Occipital lobe (tissue), 2 donors: ENCODE data around the gene TAC4. TPM values are rescaled to one million over a fixed set of nuclear protein-coding genes. Genes with fewer than 3 reads are reported as not detected.

Source experiments
- DNase-seq: peaks from one replicate; lab custom pipeline; 2025; lab: John Stamatoyannopoulos, UW
- total RNA-seq: library from RNA; depleted of rRNA; stranded (reverse); fragments of >200 nt; gene quantifications from one replicate; pipeline ENCODE4 v1.2.3, GENCODE V29; 2014

The TAC4 gene
- total RNA-seq, 1 donor from 2014 or later = not detected

DNA sequence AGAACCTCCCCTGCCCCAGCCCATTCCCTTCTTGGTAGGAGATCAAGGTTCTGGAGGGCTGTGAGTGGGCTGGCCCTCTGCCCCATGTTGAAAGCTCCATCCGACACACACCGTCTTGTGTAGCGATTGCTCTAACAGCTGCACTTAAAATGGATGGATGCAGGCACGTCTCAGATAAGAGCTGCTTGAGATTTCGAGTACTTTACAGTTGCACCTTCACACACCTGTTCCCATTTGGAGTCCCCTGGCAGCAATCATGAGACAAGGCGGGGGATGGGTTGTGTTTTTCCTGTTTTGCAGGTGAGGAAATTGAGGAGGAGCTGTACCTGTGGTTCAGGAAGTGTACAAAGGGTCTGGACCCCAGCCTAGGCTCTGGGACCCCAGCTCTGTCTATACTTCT lies 25.6 kb upstream of the TAC4 start:
- no peak for DNase-seq

DNA sequence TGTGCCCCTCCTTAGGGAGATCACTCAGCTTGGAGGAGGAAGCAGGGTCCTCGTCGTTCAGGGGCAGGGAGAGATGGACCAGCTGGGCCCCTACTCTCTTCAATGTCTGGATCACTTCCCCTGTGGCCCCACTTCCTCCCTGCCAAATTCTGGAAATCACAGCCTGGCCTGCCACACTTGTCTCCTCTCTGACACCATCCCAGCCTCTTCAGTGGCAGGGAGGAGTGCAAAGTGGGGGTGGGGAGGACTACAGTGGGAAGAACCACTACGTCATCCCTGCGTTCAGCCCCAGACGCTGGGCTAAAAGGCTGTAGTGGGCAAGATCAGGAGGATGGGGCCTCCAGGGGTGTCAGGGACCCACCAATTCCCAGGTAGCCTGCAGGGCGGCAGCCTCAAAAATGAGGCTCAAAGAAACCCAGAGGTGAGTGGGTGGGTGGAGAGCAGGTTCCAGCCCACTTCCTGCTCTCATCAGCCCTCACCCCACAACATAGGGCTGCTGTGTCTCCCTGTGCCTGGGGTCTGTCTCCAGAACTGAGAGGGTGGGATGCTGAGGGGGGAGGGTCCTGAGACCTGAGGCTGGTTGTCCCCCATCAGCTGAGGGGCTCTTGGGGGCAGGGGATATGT lies 25.0 kb upstream of the TAC4 start:
- no peak for DNase-seq

DNA sequence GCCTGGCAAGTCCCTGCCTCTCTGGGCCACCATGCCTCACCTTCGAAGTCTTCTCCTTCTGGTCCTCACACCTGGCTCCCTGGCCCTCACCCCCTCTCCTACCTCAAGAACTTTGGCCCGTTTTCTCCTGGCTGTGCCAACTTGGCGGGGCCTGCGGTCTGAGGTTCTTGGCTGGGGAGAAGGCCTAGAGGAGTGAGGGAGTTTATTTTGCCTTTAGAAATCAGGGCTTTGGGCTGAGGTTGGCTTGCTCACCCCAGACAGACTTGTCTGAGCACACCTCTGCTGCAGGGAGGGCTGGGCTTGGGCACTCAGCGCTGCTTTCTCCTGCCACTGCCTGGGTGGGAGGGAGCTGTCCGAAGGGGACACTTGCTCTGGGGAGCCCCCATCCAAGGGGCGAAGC lies 23.3 kb upstream of the TAC4 start:
- DNase-seq = no peak

DNA sequence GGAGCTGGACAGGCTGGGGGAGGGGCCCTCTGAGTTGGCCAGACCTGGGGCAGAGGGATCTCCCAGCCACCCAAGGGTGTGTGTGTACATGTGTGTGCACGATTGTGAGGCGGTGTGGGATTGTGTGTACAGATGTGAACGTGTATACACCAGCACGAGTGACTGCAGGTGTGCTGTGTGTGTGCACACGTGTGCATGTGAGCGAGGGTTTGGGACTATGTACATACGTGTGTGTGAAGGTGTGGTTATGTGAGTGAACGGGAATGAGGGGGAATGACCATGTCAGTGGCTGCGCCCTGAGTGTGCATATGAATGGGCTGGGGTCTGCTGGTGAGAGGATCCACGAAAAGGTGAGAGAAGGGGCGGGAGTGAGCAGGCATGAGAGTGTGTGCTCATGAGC lies 22.4 kb upstream of the TAC4 start:
- DNase-seq = no peak

DNA sequence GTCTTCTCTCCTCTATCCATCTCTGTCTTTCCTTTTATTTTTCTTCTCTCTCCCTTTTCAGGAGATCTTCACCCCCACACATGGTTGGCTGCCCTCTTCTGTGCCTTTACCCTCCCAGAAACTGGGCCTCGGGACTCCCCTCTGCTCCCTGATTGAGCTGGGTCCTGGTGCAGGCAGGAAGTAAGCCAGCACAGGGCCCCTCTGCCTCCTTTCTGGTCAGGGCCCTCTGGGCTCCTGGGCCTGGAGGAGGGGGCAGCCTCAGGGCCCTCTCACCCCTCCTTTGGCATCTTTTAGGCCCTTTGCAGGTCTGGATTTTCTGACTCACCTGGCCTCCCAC lies 21.1 kb upstream of the TAC4 start:
- no peak for DNase-seq

DNA sequence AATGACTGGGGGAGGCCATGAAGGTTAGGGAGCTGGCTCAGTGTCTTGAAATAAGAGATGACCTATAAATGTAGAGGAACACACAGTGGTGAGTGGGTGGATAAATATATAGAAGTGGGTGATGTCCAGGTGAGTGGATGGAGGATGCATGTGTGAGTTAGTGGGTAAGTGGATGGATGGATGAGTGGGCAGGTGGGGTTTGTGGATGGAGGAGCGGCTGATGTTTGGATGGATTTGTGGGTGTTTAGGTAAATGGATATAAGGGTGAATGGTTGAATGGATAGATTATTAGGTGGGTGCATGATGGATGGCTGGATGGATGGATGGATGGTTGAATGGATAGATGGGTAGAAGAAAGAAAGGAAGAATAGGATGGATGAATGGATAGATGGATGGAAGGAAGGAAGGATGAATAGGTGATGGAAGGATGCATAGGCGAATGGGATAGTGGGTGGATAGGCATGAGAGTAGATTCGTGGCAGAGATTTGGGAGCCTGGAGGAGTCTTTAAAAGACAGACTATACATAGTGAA lies 19.1 kb upstream of the TAC4 start:
- no peak for DNase-seq

DNA sequence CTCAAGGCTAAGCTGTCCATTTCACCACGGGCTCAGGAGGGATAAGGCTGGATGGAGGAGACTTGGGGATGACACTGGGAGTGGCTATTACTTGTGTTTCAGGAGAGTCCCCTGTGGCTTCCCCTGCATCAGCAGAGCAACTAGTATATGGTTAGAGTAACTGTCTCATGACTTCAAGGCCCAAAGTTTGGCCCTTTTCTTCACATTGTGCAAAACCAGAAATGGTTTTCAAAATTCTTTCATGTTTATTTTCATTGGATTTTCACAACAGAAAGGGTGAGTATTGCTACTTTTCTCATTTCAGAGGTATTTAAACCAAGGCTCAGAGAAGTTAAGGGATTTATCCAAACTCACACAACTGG lies 18.1 kb upstream of the TAC4 start:
- no peak for DNase-seq

DNA sequence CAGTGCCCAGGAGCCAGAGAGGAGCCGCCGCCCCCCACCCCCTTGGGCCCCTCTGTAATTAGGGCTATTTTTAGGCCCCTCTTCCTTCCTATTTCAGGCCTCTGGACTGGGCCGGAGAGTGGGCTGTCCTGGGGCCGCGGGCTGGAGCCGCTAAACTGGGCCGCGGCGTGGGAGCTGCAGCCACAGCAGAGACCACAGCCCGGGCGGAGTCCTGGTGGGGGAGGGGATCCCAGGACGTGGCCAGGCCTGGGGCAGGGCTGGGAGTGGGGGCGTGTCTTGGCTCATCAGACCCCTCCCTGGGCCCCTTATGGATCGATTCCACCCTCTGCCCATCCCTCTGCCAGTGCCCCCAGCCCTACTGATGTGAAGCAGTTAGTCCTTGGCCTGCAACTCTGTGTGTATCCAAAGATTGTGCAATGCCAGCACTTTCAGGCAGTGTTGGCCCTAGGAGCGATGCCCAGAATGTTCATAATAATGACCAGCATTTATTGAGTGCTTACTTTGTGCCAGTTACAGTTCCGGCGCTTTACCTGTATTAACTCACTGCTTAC lies 15.0 kb upstream of the TAC4 start:
- DNase-seq = no peak

DNA sequence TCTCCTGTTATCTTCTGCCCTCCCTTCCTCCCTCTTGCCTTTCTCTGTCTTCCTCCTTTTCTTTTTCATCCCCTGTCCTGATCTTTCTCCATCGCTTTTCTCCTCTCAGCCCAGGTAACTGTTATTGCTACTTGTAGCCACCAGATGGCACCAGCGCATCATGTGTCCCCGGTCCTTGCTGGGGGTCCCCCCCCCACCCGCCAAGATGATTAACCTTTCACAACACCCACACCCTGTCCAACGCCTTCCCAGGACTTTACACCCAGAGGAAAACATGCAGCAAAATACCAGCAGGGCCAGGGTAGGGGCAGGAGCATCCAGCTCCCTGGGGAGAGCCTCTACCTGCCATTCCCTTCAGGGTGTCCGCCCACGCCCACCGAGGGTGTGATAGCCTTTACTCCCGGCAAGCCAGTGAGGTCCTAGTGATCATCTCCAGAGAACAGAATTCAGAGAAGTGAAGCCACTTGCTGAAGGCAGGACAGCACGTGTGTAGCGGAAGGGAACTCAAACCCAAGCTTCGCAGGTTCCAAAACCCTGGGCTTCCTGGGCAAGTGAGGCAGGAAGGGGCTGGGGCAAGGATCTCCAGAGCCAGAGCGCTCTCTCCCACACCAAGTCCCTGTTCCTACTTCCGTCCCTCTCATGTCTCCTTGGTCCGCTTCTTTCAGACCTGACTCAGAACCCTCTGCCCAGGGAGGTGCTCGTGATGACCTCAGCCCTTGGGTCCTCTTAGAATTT lies 13.4 kb upstream of the TAC4 start:
- no peak for DNase-seq

DNA sequence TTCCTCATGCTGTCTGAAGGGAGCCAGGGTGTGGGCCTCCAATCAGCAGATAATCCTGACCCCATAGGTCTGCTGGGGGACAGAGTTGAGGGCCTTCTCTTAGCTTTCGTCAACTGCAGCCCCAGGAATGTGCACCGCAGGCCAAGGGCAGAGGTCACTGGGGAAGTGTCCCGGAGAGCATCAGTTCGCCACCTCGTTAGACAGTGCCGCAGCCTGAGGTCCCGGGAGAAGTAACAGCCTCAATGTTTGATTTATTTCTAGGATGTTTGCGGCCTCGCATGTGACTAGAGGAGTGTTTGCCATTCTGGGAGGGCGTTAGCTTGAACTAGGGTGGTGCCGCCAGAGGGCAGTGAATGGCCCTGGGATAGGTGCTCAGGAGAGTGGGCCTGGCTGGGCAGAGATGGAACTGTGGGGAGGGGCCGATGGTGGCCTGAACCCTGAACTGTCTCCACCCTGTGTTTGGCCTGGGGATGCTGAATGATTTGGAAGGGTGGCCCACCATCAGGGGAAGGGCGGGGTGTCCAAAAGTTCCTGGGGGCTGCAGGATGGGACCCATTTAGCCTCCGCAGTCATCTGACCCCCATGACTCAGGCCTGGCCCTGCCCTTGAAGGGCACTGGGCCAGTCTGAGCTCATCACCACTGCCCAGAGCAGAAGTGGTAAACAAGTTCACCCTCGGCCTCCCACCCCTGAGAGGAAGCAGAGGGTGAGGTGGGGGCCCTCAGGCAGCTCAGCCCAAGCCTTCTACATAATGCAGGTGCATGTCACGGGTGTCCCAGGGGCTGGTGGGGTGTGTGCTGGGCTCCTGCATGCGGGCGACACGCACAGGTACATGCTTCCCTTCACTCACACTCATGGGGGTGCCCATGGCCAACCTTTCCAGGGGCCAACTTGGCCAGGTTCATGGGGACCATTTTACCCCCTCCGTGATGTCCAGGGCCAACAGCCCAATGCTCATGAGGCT lies 12.4 kb upstream of the TAC4 start:
- no peak for DNase-seq

DNA sequence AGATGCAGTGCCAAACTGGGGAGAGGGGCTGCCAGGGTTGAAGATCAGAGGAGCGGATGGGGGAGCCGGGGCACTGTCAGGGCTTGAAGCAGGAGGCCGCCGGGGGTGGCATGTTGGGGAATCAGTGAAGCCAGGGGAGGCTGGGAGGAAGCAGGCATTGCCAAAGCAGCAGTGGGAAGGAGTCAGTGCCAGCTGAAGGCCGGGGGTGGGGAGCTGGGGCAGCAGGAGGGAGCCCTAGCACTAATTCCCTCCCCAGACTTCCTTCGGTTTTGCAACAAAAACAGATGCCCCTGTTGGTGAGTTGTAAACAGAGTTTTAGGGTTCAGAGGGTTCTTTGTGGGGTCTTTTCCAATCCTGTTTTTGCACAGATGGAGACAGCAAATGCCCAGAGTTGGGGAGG lies 10.9 kb upstream of the TAC4 start:
- DNase-seq = no peak

DNA sequence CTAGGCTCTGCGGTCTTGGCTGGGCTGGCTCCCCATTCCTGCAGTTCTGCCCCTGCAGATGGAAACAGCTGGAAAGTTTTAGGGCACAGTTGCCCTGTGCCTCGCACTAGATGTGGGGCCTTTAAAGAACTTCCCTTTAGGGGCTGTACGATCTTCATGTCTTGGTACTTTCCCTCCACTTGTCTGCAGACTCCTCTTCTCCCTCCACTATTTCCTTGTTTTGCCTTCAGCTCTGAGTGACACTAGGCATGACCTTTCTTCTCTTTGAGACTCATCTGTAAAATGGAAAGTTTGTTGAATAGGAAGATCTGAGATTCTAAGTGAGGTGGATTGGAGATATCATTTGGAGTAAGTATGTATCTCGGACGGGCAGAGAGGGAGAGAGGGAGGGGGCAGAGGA lies 6.3 kb upstream of the TAC4 start:
- no peak for DNase-seq

DNA sequence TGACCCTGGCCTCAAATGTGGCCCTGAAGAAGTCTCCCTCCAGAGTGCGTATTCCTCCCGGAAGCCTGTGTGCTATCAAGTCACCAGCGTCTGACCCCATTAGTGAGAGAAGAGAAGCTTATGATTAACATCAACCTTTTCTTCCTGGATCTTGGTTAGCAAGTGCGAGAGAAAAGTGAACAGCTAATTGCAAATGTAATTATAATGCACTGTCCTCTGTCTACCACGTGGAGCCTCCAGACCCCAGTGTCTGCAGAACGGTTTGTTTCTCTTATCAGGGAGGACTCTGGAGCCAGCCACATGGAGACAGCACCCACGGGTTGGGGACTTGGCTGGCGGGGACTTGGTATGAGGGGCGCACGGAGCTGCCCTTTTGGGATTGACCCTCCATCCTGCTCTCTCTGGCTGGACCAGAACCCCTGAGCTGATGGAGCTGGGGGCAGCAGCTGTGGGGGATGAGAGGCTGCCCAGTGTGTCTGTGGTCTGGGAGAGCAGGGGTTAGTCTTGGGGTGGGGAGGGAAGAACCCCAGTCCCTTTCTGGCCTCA lies 5.7 kb upstream of the TAC4 start:
- no peak for DNase-seq

DNA sequence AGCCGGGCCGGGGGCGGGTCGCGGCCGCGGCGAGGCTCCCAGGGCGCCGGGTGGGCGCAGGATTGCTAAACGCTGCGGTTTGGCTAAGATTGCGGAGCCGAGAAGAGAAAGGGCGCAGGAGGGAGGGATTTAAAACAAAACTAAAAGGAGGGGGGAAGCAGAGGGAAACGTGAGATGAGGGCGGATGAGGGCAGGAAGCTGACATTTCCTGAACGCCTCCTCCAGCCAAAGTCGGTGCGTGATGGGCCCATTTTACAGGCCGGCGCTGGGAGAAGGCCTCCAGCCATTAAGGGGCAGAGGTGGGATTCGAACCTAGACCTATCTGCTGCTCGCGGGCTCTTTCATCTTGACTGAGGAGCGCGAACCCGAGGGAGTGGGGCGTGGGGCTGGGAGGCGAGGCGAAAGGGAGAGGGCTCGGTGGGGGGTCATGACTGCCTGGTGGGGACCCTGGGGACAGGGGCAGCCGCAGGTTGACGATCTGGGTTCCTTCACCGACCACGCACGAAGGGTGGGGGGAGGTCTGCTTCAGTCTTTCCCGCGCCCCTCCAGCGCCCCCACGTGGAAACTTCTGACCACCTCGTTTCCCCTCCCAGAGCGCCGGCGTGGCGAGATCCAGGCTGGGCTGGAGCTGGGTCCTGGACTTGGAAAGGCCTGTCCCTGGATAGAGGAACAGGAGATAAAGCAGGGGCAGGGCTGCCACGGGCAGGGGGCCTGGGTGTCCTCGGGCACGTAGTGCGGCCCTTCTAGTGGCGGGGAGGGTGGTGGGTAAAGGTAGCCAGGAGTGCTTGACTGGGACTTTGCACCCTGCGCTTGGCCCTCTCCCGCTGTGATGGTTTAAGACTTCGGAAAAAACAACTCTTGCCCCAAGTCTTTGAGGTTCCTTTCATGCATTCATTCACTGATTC lies 3.8 kb upstream of the TAC4 start:
- DNase-seq = no peak

DNA sequence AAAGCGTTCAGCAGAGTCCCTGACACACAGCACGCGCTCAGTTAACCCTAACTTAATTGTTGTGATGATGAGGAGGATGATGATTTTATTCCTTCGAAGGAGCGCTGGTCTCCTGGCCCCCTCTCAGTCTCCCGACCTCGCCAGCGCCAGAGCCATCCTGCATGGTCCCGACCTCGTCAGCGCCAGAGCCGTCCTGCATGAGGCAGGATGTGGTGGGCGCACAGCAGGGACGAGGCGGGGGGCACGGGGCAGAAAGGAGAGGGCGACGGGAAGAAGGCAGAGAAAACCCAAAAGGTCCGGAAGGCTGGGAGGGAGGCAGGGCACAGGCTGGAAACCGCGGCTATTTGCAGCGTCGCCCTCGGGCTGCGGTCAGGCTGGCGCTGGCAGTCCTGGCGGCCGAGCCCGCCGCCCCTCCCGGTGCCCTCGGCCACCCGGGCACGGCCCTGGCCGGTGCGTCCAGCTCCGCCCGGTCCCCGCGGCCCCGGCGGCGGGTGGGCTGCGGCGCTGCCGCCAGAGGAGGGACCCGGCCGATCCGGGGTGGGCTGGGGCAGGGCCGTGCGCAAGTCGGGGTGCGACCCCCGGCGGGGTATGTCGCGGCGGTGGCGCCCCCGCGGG lies 3.0 kb upstream of the TAC4 start:
- DNase-seq = no peak

DNA sequence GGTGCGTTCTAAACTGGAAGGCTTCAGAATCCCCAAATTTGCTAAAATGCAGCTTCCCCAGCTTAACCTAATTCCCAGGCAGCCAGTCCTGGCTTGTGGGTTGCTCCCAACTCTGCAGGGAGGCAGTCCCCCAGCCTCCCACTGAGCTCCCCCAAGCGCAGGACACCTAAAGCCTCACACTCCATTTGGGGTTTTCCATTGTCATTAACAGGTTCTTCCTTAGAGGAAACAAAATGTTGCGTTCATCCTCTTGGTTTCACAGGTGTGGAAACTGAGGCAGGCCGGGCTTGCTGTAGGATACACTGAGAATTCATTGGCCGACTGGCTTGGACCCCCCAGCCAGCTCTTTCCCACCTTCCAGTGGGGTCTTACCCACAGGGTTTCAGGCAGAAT lies 2.3 kb upstream of the TAC4 start:
- DNase-seq = no peak

DNA sequence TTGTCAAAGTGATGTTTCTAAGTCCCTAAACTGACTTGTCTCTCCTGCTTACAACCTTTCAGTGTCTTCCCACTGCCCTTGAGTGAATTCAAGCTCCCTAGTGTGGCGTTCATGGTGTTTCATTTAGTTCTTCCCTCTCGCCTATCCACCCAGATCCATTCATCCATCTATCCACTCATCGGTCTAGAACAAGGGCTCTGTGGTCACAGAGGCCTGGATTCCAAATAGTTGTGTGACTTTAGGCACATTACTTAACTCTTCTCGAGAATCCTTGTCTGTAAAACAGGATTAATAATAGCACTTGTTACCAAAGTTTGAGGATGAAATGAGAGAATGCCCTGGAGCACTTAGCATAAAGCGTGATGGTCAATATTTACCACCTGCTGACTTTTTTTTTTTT lies 870 bp upstream of the TAC4 start:
- no peak for DNase-seq

DNA sequence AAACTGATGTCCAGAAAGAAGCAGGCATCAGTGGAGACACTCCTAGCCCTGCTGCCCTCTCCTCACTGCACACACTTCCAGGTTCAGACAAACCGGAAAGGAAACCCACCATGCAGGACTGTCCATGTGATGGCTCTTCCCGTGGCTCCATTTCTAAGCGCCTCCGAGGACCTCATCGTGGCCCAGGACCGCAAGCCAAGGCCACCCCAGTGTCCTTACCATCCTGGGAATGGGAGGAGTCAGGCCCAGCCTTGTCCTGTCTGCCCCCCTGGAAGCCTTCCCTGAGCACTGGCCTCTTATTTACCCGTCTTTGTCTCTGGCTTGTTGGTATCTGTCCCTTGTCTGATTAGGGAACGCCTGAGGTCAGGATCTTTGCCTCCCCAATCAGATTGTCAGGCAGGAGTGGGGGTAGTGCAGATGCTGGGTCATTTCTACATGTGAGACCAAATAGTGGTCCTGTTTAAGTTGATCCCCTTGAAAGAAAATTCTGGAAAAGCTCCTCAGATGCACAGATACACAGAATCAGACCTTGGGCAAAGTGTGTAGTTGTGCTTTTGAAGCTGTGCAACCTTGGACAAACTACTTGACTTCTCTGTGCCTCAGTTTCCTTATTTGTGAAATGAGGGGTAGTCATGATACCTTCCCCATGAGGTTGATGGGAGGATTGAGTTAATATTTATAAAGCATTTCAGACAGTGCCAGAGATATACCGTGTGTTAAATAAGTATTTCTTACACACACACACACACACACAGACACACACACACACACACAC lies 744 bp downstream of the TAC4 start:
- DNase-seq = no peak

DNA sequence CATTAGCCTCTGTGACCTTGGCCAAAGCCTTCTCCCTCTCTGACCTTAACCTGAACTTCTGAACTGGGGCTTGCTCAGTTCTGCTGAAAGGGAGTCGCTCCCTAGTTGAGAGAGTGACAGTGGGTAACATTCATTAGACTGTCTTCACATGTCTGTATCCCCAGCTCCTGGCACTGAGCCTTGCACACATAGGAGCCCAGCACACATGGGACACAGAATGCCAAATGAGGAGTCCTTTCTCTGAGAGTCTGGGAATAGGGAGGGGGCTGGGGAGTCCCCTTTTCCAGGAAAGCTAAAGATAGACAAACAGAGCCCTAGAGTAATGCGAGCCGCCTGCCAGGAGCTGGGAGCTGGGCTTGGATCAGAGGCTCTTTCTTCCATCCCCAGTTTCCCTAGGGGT lies 2.5 kb downstream of the TAC4 start:
- DNase-seq = no peak
